Upper lobe of left lung (tissue), 4 donors: Measurements from ENCODE around the gene CENPV.

Experiments
- EP300 ChIP-seq, 4 donors: sonication (generic); formaldehyde crosslinking; IDR thresholded peaks; one replicate each; pipeline ENCODE4 v1.5.1; 2017; ENCODE audit warnings: antibody characterized with exemption in 4 of 4, control low read depth in 2 of 4
- TF ChIP-seq, protein P1 (sequence below), 6 experiments: fragments of 450-650 bp in 4 of 6; fragments of 200-600 bp in 2 of 6; sonication (generic) in 2 of 6; IDR thresholded peaks; one replicate each; pipeline ENCODE4 v1.5.1; 2016 to 2019; ENCODE audit warnings: antibody characterized with exemption in 6 of 6

DNA sequence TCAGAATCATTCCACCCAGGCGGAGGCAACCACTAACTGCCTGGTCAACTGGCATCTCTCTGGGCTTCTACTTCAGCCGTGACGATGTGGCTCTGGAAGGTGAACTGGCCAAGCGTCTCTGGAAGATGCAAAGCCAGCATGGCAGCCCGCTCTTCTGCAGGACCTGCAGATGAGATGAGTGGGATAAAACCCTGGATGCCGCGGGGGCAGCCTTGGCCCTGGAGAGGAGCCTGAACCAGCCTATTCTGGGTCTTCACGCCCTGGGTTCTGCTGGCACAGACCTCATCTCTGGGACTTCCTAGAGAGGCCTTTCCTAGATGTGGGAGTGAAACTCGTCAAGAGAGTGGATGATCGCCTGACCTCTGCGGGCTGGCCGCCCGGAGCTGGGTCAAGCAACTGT, 38.2 kb upstream of the CENPV start:
- TF ChIP-seq EP300 (IDR thresholded peaks at IDR 0.05): no peak
- TF ChIP-seq, protein P1, sequence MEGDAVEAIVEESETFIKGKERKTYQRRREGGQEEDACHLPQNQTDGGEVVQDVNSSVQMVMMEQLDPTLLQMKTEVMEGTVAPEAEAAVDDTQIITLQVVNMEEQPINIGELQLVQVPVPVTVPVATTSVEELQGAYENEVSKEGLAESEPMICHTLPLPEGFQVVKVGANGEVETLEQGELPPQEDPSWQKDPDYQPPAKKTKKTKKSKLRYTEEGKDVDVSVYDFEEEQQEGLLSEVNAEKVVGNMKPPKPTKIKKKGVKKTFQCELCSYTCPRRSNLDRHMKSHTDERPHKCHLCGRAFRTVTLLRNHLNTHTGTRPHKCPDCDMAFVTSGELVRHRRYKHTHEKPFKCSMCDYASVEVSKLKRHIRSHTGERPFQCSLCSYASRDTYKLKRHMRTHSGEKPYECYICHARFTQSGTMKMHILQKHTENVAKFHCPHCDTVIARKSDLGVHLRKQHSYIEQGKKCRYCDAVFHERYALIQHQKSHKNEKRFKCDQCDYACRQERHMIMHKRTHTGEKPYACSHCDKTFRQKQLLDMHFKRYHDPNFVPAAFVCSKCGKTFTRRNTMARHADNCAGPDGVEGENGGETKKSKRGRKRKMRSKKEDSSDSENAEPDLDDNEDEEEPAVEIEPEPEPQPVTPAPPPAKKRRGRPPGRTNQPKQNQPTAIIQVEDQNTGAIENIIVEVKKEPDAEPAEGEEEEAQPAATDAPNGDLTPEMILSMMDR (IDR thresholded peaks at IDR 0.05): no peak
